Upper lobe of left lung (tissue), 4 donors: ENCODE results near the gene OR1F1.

Source experiments
- EP300 ChIP-seq, 4 donors: sonication (generic); formaldehyde crosslinking; IDR thresholded peaks; one replicate each; pipeline ENCODE4 v1.5.1; 2017; ENCODE audit warnings: antibody characterized with exemption in 4 of 4, control low read depth in 2 of 4
- POLR2A ChIP-seq, 4 donors: fragments of 450-650 bp; IDR thresholded peaks; one replicate each; pipeline ENCODE4 v1.5.1; 2016 to 2017; ENCODE audit warnings: antibody characterized with exemption in 4 of 4, mild to moderate bottlenecking in 2 of 4
- POLR2AphosphoS5 ChIP-seq, 2 donors: sonication (generic); formaldehyde crosslinking; IDR thresholded peaks; one replicate each; pipeline ENCODE4 v1.5.1; 2017; ENCODE audit warnings: antibody characterized with exemption in 2 of 2
- TF ChIP-seq, protein P1 (sequence below), 6 experiments: fragments of 450-650 bp in 4 of 6; fragments of 200-600 bp in 2 of 6; sonication (generic) in 2 of 6; IDR thresholded peaks; one replicate each; pipeline ENCODE4 v1.5.1; 2016 to 2019; ENCODE audit warnings: antibody characterized with exemption in 6 of 6

- TF ChIP-seq POLR2AphosphoS5 (IDR thresholded peaks at IDR 0.05) = no peak
- TF ChIP-seq, protein P1, sequence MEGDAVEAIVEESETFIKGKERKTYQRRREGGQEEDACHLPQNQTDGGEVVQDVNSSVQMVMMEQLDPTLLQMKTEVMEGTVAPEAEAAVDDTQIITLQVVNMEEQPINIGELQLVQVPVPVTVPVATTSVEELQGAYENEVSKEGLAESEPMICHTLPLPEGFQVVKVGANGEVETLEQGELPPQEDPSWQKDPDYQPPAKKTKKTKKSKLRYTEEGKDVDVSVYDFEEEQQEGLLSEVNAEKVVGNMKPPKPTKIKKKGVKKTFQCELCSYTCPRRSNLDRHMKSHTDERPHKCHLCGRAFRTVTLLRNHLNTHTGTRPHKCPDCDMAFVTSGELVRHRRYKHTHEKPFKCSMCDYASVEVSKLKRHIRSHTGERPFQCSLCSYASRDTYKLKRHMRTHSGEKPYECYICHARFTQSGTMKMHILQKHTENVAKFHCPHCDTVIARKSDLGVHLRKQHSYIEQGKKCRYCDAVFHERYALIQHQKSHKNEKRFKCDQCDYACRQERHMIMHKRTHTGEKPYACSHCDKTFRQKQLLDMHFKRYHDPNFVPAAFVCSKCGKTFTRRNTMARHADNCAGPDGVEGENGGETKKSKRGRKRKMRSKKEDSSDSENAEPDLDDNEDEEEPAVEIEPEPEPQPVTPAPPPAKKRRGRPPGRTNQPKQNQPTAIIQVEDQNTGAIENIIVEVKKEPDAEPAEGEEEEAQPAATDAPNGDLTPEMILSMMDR (IDR thresholded peaks at IDR 0.05) = no peak
- no peak for TF ChIP-seq POLR2A (IDR thresholded peaks at IDR 0.05)
- no peak for TF ChIP-seq EP300 (IDR thresholded peaks at IDR 0.05)
These were observed 40.3 kb upstream of the OR1F1 start for GRCh38 chr16:3147757-3148104.
